Osteocyte (in vitro differentiated cells): ENCODE data around the gene PANK4. TPM values are rescaled to one million over a fixed set of nuclear protein-coding genes. Genes with fewer than 3 reads are reported as not detected.

Experiments used
- DNase-seq: peaks from one replicate; pipeline ENCODE4 v3.0.0; 2021; ENCODE audit warnings: mixed read lengths; ENCODE audit not compliant: unreplicated experiment; ENCODE audit errors: extremely low spot score
- H3K27ac Mint-ChIP-seq: one replicate; pipeline ENCODE4 v1.8.0; 2021; ENCODE audit warnings: mild to moderate bottlenecking, mixed read lengths; ENCODE audit not compliant: unreplicated experiment
- H3K27me3 Mint-ChIP-seq: one replicate; pipeline ENCODE4 v1.8.0; 2021; ENCODE audit warnings: mixed read lengths; ENCODE audit not compliant: unreplicated experiment
- H3K36me3 Mint-ChIP-seq: one replicate; pipeline ENCODE4 v1.8.0; 2021; ENCODE audit warnings: mixed read lengths; ENCODE audit not compliant: unreplicated experiment
- H3K4me1 Mint-ChIP-seq: one replicate; pipeline ENCODE4 v1.8.0; 2021; ENCODE audit warnings: mixed read lengths; ENCODE audit not compliant: unreplicated experiment
- H3K4me3 Mint-ChIP-seq: one replicate; pipeline ENCODE4 v1.8.0; 2021; ENCODE audit warnings: mild to moderate bottlenecking, moderate library complexity, mixed read lengths; ENCODE audit not compliant: unreplicated experiment
- H3K9me3 Mint-ChIP-seq: one replicate; pipeline ENCODE4 v1.8.0; 2021; ENCODE audit warnings: mixed read lengths; ENCODE audit not compliant: unreplicated experiment
- total RNA-seq: library from RNA; stranded (reverse); gene quantifications from 2 replicates; pipeline ENCODE4 v1.2.1, GENCODE V29; 2021
- TF ChIP-seq, protein P1 (sequence below): fragments of 200-600 bp; sonication (generic); IDR thresholded peaks from 2 replicates; pipeline ENCODE4 v1.5.0; 2021; ENCODE audit warnings: antibody characterized with exemption, mild to moderate bottlenecking, moderate library complexity

PANK4 gene
- total RNA-seq, 1 donor from 2014 or later = 34.4 TPM

DNA sequence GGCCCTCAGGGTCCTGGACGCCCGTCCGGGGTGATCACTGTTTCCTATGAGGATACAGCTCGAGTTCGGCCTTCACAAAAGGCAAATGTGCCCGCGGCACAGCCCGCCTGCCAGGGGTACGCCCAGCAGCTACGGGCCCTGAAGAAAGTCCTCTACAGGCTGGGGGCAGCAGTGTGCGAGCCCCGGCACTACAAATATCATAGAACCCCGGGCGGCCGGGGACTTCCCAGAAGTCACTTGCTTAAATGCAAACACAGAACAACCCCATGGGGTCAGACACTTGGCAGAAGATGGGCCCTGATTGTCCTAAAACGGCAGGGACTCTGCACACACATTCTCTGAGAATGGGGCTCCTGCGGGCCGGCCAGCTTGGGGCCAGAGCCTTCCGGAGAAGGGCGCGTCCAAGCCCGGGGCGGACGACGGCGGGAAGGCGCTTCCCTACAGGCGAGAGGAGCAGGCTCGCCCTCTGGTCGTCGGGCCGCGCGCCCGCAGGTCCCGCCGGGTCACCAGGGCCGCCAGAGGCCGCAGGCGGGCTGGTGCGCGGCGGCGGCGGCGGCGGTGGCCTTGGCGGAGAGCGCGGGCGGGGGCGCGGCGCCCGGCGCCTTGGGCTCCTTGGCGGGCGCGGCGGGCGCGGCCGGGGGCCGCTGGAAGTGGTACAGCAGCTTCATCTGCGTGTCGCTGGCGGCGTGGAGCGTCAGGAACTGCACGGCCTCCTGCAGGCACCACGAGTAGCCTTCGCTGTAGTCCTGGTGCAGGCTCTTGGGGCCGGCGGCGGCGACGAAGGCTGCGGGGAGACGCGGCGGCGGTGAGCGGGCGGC lies 2.8 kb upstream of the PANK4 start:
- Mint-ChIP-seq H3K9me3 (no peaks in the 10 kb centered on the region), H3K27me3 (no peaks in the 10 kb centered on the region), H3K4me3 (peak overlapping the region; percentile 40), H3K27ac (no peak overlapping the region), H3K36me3 (no peaks in the 10 kb centered on the region), H3K4me1 (peaks cover 53% of the 10 kb centered on the region)
- TF ChIP-seq, protein P1, sequence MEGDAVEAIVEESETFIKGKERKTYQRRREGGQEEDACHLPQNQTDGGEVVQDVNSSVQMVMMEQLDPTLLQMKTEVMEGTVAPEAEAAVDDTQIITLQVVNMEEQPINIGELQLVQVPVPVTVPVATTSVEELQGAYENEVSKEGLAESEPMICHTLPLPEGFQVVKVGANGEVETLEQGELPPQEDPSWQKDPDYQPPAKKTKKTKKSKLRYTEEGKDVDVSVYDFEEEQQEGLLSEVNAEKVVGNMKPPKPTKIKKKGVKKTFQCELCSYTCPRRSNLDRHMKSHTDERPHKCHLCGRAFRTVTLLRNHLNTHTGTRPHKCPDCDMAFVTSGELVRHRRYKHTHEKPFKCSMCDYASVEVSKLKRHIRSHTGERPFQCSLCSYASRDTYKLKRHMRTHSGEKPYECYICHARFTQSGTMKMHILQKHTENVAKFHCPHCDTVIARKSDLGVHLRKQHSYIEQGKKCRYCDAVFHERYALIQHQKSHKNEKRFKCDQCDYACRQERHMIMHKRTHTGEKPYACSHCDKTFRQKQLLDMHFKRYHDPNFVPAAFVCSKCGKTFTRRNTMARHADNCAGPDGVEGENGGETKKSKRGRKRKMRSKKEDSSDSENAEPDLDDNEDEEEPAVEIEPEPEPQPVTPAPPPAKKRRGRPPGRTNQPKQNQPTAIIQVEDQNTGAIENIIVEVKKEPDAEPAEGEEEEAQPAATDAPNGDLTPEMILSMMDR = no peak
- DNase-seq = no peak

DNA sequence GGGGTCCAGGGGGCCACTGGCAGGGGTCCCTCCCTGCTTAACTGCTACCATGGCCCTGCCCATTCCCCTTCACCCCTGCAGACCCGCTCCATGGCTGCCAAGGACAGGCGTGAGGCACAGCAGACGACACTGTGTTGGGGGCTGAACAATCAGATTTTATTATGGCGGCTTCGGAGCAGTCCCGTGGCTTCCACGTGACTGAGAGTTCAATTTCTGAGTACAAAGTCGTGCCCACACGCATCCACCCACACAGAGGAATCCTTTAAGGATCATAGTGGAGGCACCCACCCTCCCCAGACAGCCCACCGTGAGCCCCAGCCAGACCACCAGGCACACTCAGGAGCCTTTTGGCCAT lies 2.2 kb upstream of the PANK4 start:
- Mint-ChIP-seq H3K36me3 (no peaks in the 10 kb centered on the region), H3K27me3 (no peaks in the 10 kb centered on the region), H3K9me3 (no peaks in the 10 kb centered on the region), H3K4me3 (no peak overlapping the region), H3K4me1 (peaks cover 51% of the 10 kb centered on the region), H3K27ac (no peak overlapping the region)
- no peak for DNase-seq
- TF ChIP-seq, protein P1 = no peak

DNA sequence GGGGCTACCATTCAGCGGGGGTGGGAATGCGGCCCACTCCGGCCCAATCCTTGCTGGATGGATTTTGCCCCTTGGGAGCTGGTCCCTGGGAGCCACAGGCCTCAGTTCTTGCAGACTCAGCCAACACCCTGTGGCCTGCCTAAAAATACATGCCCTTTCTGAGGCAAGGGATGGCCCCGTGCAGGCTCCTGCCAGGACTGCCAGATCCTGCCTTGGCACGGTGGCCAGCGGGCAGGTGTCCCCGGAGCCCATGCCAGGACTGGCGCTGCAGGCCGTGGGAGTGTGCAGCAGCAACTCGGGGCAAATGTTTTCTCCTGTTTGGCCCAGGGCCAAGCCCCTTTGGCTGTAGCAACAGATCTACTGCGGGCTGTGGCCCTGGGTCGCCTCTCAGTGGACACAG lies 1.6 kb upstream of the PANK4 start:
- Mint-ChIP-seq H3K9me3 (no peaks in the 10 kb centered on the region), H3K27ac (no peak overlapping the region), H3K36me3 (no peaks in the 10 kb centered on the region), H3K4me1 (peaks cover 50% of the 10 kb centered on the region), H3K27me3 (no peaks in the 10 kb centered on the region), H3K4me3 (no peak overlapping the region)
- no peak for DNase-seq
- TF ChIP-seq, protein P1 = no peak

DNA sequence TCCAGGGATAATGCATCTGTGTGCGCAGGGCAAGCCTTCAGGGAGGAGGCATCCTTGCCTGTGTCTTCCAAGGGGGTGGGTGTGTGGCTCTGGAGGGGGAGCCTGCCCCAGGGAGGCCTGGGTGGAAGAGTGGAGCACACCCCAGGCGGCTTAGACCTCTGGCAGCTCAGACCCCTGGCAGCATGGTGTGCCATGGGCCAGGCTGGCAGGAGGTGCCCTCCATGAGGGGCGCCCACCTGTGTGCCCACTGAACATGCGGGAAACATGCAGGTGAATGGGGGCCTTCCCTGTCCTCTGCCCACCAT lies 1.1 kb upstream of the PANK4 start:
- TF ChIP-seq, protein P1 = no peak
- peaks cover 46% of the 10 kb centered on the region for H3K4me1 Mint-ChIP-seq
- H3K27ac Mint-ChIP-seq = no peak overlapping the region
- DNase-seq = no peak
- no peaks in the 10 kb centered on the region for H3K9me3 Mint-ChIP-seq
- H3K4me3 Mint-ChIP-seq = no peak overlapping the region
- H3K36me3 Mint-ChIP-seq = no peaks in the 10 kb centered on the region
- H3K27me3 Mint-ChIP-seq = no peaks in the 10 kb centered on the region

DNA sequence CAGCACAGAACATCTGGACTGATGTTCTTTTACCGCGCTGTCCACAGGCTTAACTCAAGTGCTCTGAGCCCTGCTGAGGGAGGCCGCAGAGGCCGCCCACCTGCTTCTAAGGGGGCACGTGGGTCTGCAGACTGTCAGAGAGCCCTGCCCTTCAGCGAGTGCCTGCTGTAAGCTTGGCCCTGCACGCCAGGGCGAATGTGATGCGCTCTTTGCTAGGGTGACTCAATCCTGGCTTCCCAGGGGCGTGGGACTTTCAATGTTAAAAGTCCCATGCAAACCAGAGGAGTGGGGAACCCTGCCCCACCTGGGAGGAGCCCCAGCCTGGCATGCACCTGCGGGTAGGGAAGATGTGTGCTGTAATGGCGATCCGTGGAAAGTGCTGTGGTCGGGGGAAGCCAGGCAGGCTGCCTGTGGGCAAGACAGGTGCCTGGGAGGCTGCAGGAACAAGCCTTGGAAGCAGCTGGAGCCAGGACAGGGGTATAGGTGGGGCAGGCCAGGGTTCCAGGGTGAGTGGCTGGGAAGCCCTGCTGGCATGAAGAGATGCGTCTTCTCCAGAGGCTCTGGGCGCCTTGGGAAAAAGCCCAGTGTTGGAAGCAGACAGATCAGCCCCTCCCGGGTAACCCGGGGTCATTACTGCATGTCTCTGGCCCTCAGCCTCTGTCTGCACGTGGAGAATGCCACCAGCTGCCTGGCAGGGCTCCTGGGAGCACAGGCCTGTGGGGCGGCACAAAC lies 594 bp upstream of the PANK4 start:
- Mint-ChIP-seq H3K36me3 (no peaks in the 10 kb centered on the region), H3K4me1 (peaks cover 46% of the 10 kb centered on the region), H3K27me3 (no peaks in the 10 kb centered on the region), H3K27ac (peak overlapping the region; percentile 23), H3K4me3 (no peak overlapping the region), H3K9me3 (no peaks in the 10 kb centered on the region)
- no peak for DNase-seq
- TF ChIP-seq, protein P1 = no peak
